HEK293 (cell line): ENCODE results near the gene ANXA4.

Experiments used
- CTCF ChIA-PET: fragments of 350-600 bp; formaldehyde crosslinking; extraction: SDS; loops from one replicate; lab custom pipeline; 2021; ENCODE audit warnings: antibody characterized with exemption; lab: Yijun Ruan, JAX
- POLR2A ChIA-PET: fragments of 300-600 bp; formaldehyde crosslinking; extraction: SDS; loops from one replicate; lab custom pipeline; 2020; ENCODE audit warnings: antibody characterized with exemption, inconsistent platforms; lab: Yijun Ruan, JAX
- H3K27ac ChIP-seq: fragments of 200-500 bp; sonication (Bioruptor generic); 2 replicates; pipeline ENCODE4 v1.5.1; 2014; ENCODE audit warnings: low read depth, low read length, control low read depth, inconsistent platforms; ENCODE audit errors: extremely low read depth
- H3K36me3 ChIP-seq, 2 experiments: fragments of 200-500 bp in 1 of 2; sonication (Bioruptor generic) in 1 of 2; 1 replicate in 1 of 2; 2 replicates in 1 of 2; pipeline ENCODE4 v1.5.1; 2014 to 2017; ENCODE audit warnings: inconsistent platforms in 2 of 2, low read length in 2 of 2; ENCODE audit not compliant: control insufficient read depth in 2 of 2, insufficient read depth in 1 of 2
- H3K4me1 ChIP-seq: fragments of 200-500 bp; sonication (Bioruptor generic); 2 replicates; pipeline ENCODE4 v1.5.1; 2014; ENCODE audit warnings: mild to moderate bottlenecking, low read length, inconsistent platforms; ENCODE audit not compliant: control insufficient read depth, insufficient read depth
- H3K4me3 ChIP-seq: 2 replicates; pipeline ENCODE4 v1.5.1; 2011; ENCODE audit warnings: low read depth, mild to moderate bottlenecking, control low read depth, low read length, moderate library complexity
- H3K9me3 ChIP-seq: fragments of 200-500 bp; sonication (Bioruptor generic); 2 replicates; pipeline ENCODE4 v1.5.1; 2014; ENCODE audit warnings: low read depth, low read length, inconsistent platforms; ENCODE audit not compliant: control insufficient read depth, insufficient read depth
- OSR2 ChIP-seq: fragments of 450-650 bp; formaldehyde crosslinking; IDR thresholded peaks from 2 replicates; pipeline ENCODE4 v1.5.1; 2016; ENCODE audit warnings: missing biosample characterization, missing genetic modification characterization
- RBAK ChIP-seq: fragments of 450-650 bp; formaldehyde crosslinking; IDR thresholded peaks from 2 replicates; pipeline ENCODE4 v1.5.1; 2016; ENCODE audit warnings: missing biosample characterization, missing genetic modification characterization
- WT1 ChIP-seq: fragments of 450-650 bp; formaldehyde crosslinking; IDR thresholded peaks from 2 replicates; pipeline ENCODE4 v1.5.1; 2016; ENCODE audit warnings: missing biosample characterization, missing genetic modification characterization
- ZEB2 ChIP-seq: fragments of 450-650 bp; formaldehyde crosslinking; IDR thresholded peaks from 2 replicates; pipeline ENCODE4 v1.5.1; 2016; ENCODE audit warnings: missing biosample characterization, missing genetic modification characterization
- ZFP41 ChIP-seq: fragments of 450-650 bp; formaldehyde crosslinking; IDR thresholded peaks from 2 replicates; pipeline ENCODE4 v1.5.1; 2016; ENCODE audit warnings: missing biosample characterization, missing genetic modification characterization, borderline replicate concordance
- ZNF10 ChIP-seq: fragments of 450-650 bp; formaldehyde crosslinking; IDR thresholded peaks from 2 replicates; pipeline ENCODE4 v1.5.1; 2017; ENCODE audit warnings: missing biosample characterization, missing genetic modification characterization
- ZNF112 ChIP-seq: fragments of 450-650 bp; formaldehyde crosslinking; IDR thresholded peaks from 2 replicates; pipeline ENCODE4 v1.5.0; 2017; ENCODE audit warnings: missing biosample characterization, missing genetic modification characterization
- ZNF132 ChIP-seq: fragments of 450-650 bp; formaldehyde crosslinking; IDR thresholded peaks from 2 replicates; pipeline ENCODE4 v1.5.1; 2017; ENCODE audit warnings: missing biosample characterization, missing genetic modification characterization, borderline replicate concordance
- ZNF138 ChIP-seq: fragments of 450-650 bp; formaldehyde crosslinking; IDR thresholded peaks from 2 replicates; pipeline ENCODE4 v1.5.1; 2016; ENCODE audit warnings: missing biosample characterization, missing genetic modification characterization, borderline replicate concordance
- ZNF157 ChIP-seq: fragments of 450-650 bp; formaldehyde crosslinking; IDR thresholded peaks from 2 replicates; pipeline ENCODE4 v1.5.1; 2016; ENCODE audit warnings: missing biosample characterization, missing genetic modification characterization
- ZNF350 ChIP-seq: fragments of 450-650 bp; formaldehyde crosslinking; IDR thresholded peaks from 2 replicates; pipeline ENCODE4 v1.5.0; 2017; ENCODE audit warnings: missing biosample characterization, mild to moderate bottlenecking, missing genetic modification characterization
- ZNF473 ChIP-seq: fragments of 450-650 bp; formaldehyde crosslinking; IDR thresholded peaks from 2 replicates; pipeline ENCODE4 v1.5.1; 2017; ENCODE audit warnings: missing biosample characterization, missing genetic modification characterization
- ZNF654 ChIP-seq: fragments of 450-650 bp; formaldehyde crosslinking; IDR thresholded peaks from 2 replicates; pipeline ENCODE4 v1.5.1; 2016; ENCODE audit warnings: low read depth, missing biosample characterization, missing genetic modification characterization
- TF ChIP-seq, protein P1 (sequence below): fragments of 450-650 bp; formaldehyde crosslinking; IDR thresholded peaks from 2 replicates; pipeline ENCODE4 v1.5.1; 2016; ENCODE audit warnings: missing biosample characterization, missing genetic modification characterization
- TF ChIP-seq, protein P2 (sequence below): fragments of 450-650 bp; formaldehyde crosslinking; IDR thresholded peaks from 2 replicates; pipeline ENCODE4 v1.5.1; 2016; ENCODE audit warnings: missing biosample characterization, missing genetic modification characterization
- TF ChIP-seq, protein P3 (sequence below): fragments of 450-650 bp; formaldehyde crosslinking; IDR thresholded peaks from 2 replicates; pipeline ENCODE4 v1.5.1; 2016; ENCODE audit warnings: missing biosample characterization, missing genetic modification characterization
- TF ChIP-seq, protein P4 (sequence below): fragments of 450-650 bp; formaldehyde crosslinking; IDR thresholded peaks from 2 replicates; pipeline ENCODE4 v1.5.1; 2016; ENCODE audit warnings: missing biosample characterization, missing genetic modification characterization, borderline replicate concordance
- TF ChIP-seq, protein P5 (sequence below): fragments of 450-650 bp; formaldehyde crosslinking; IDR thresholded peaks from 2 replicates; pipeline ENCODE4 v1.5.1; 2016; ENCODE audit warnings: missing biosample characterization, missing genetic modification characterization, borderline replicate concordance
- TF ChIP-seq, protein P6 (sequence below): fragments of 450-650 bp; IDR thresholded peaks from 2 replicates; pipeline ENCODE4 v1.5.1; 2018; ENCODE audit warnings: missing biosample characterization, mild to moderate bottlenecking, missing genetic modification characterization

ANXA4 gene

DNA sequence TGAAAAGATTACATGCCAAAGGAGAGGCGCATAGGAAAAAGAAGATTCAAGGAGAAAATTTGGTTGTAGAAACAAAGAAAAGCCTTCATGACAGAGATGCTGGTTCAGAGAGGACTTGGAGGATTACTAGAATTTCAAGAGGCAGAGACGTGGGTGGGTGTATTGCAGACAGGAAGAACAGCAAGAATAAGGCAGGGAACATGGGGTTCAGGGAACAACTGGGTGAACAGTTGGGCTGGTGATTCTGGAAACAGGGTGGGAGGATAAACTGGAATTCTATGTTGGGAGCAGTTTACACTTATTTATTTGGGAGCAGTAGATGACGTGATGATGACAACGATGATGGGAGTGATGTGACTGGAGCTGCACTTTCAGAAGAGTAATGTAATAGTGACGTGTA, 69.1 kb downstream of the ANXA4 start (continued):
- TF ChIP-seq, protein P1, sequence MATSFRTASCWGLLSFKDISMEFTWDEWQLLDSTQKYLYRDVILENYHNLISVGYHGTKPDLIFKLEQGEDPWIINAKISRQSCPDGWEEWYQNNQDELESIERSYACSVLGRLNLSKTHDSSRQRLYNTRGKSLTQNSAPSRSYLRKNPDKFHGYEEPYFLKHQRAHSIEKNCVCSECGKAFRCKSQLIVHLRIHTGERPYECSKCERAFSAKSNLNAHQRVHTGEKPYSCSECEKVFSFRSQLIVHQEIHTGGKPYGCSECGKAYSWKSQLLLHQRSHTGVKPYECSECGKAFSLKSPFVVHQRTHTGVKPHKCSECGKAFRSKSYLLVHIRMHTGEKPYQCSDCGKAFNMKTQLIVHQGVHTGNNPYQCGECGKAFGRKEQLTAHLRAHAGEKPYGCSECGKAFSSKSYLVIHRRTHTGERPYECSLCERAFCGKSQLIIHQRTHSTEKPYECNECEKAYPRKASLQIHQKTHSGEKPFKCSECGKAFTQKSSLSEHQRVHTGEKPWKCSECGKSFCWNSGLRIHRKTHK (tag by site-specific recombination), result no peak
- TF ChIP-seq OSR2 (tag by site-specific recombination) (no peak), ZNF10 (tag by site-specific recombination) (no peak), ZNF138 (tag by site-specific recombination) (no peak), ZNF157 (tag by site-specific recombination) (no peak), ZFP41 (tag by site-specific recombination) (no peak), ZNF350 (no peak), ZNF473 (no peak), ZNF132 (tag by site-specific recombination) (no peak)
- TF ChIP-seq, protein P2, sequence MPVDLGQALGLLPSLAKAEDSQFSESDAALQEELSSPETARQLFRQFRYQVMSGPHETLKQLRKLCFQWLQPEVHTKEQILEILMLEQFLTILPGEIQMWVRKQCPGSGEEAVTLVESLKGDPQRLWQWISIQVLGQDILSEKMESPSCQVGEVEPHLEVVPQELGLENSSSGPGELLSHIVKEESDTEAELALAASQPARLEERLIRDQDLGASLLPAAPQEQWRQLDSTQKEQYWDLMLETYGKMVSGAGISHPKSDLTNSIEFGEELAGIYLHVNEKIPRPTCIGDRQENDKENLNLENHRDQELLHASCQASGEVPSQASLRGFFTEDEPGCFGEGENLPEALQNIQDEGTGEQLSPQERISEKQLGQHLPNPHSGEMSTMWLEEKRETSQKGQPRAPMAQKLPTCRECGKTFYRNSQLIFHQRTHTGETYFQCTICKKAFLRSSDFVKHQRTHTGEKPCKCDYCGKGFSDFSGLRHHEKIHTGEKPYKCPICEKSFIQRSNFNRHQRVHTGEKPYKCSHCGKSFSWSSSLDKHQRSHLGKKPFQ (tag by site-specific recombination), result no peak
- TF ChIP-seq, protein P3, sequence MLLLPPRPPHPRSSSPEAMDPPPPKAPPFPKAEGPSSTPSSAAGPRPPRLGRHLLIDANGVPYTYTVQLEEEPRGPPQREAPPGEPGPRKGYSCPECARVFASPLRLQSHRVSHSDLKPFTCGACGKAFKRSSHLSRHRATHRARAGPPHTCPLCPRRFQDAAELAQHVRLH (tag by site-specific recombination), result no peak

DNA sequence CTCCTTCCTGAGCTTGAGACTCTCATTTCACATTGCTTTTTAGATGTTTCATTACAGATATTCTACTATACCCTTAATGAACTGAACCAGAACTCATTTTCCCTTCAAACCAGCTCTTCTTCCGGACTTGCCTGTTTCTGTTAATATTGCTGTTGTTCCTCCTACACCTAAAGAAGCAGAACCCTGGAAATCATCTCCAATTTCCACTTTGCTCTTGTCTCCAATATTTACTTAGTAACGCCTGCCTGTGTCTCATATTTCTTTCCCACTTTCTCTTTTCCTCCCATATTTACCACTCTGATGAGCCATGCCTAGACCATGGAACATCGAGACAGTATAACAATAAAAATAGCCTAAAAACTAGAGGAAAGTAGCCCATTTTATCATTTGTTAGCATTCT, 69.7 kb downstream of the ANXA4 start:
- peaks cover 0 to 11% of the 10 kb centered on the region in 2 experiments; a peak in 2 of 3 replicates for H3K36me3 ChIP-seq
- H3K27ac ChIP-seq, result no peak overlapping the region
- no peaks in the 10 kb centered on the region for H3K9me3 ChIP-seq
- 0 out of 2 replicates have a peak, but pooled peaks cover 4% of the 10 kb centered on the region for H3K4me1 ChIP-seq
- CTCF ChIA-PET, result interaction anchor here (0.5 to 10.7 kb wide), 3 partner anchors 25 to 435 kb away, joined by 4 to 215 read pairs (median 4); no protein-coding TSS in a partner anchor
- no peak overlapping the region for H3K4me3 ChIP-seq
- POLR2A ChIA-PET, result no interaction called here
- TF ChIP-seq WT1 (tag by site-specific recombination), result no peak
- TF ChIP-seq ZEB2 (tag by site-specific recombination), result no peak
- TF ChIP-seq ZNF112 (tag by site-specific recombination), result no peak
- TF ChIP-seq, protein P4, sequence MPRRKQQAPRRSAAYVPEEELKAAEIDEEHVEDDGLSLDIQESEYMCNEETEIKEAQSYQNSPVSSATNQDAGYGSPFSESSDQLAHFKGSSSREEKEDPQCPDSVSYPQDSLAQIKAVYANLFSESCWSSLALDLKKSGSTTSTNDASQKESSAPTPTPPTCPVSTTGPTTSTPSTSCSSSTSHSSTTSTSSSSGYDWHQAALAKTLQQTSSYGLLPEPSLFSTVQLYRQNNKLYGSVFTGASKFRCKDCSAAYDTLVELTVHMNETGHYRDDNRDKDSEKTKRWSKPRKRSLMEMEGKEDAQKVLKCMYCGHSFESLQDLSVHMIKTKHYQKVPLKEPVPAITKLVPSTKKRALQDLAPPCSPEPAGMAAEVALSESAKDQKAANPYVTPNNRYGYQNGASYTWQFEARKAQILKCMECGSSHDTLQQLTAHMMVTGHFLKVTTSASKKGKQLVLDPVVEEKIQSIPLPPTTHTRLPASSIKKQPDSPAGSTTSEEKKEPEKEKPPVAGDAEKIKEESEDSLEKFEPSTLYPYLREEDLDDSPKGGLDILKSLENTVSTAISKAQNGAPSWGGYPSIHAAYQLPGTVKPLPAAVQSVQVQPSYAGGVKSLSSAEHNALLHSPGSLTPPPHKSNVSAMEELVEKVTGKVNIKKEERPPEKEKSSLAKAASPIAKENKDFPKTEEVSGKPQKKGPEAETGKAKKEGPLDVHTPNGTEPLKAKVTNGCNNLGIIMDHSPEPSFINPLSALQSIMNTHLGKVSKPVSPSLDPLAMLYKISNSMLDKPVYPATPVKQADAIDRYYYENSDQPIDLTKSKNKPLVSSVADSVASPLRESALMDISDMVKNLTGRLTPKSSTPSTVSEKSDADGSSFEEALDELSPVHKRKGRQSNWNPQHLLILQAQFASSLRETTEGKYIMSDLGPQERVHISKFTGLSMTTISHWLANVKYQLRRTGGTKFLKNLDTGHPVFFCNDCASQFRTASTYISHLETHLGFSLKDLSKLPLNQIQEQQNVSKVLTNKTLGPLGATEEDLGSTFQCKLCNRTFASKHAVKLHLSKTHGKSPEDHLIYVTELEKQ (tag by site-specific recombination), result no peak

DNA sequence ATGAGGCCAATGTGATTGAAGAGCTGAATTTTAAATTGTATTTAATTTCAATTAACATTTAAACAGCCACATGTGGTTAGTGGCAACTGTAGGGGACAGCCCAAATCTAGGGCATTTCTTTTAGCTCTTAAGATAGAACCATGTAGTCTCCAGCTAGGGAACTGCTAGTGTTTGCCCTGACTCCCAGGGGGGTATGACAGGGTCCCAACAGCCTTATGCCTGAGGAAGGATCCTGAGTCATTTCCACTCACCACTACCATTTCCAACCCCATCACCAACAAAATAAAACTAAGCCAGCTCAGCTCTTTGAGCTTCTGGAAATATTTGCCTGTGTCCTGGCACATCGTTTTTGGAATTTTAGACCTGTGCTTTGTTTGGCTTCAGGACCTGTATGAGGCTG, 73.8 kb downstream of the ANXA4 start:
- ChIA-PET POLR2A (no interaction called here), CTCF (interaction anchor here (0.6 to 10.7 kb wide), 16 partner anchors 8 to 250 kb away, joined by 3 to 215 read pairs (median 4); partner anchors contain the start of gene ANXA4)
- H3K4me3 ChIP-seq, result no peak overlapping the region
- H3K27ac ChIP-seq, result no peak overlapping the region
- H3K4me1 ChIP-seq, result peaks cover 11% of the 10 kb centered on the region
- peaks cover 0 to 10% of the 10 kb centered on the region in 2 experiments; a peak in 1 of 3 replicates for H3K36me3 ChIP-seq
- no peaks in the 10 kb centered on the region for H3K9me3 ChIP-seq
- TF ChIP-seq RBAK (tag by site-specific recombination), result no peak
- TF ChIP-seq, protein P5, sequence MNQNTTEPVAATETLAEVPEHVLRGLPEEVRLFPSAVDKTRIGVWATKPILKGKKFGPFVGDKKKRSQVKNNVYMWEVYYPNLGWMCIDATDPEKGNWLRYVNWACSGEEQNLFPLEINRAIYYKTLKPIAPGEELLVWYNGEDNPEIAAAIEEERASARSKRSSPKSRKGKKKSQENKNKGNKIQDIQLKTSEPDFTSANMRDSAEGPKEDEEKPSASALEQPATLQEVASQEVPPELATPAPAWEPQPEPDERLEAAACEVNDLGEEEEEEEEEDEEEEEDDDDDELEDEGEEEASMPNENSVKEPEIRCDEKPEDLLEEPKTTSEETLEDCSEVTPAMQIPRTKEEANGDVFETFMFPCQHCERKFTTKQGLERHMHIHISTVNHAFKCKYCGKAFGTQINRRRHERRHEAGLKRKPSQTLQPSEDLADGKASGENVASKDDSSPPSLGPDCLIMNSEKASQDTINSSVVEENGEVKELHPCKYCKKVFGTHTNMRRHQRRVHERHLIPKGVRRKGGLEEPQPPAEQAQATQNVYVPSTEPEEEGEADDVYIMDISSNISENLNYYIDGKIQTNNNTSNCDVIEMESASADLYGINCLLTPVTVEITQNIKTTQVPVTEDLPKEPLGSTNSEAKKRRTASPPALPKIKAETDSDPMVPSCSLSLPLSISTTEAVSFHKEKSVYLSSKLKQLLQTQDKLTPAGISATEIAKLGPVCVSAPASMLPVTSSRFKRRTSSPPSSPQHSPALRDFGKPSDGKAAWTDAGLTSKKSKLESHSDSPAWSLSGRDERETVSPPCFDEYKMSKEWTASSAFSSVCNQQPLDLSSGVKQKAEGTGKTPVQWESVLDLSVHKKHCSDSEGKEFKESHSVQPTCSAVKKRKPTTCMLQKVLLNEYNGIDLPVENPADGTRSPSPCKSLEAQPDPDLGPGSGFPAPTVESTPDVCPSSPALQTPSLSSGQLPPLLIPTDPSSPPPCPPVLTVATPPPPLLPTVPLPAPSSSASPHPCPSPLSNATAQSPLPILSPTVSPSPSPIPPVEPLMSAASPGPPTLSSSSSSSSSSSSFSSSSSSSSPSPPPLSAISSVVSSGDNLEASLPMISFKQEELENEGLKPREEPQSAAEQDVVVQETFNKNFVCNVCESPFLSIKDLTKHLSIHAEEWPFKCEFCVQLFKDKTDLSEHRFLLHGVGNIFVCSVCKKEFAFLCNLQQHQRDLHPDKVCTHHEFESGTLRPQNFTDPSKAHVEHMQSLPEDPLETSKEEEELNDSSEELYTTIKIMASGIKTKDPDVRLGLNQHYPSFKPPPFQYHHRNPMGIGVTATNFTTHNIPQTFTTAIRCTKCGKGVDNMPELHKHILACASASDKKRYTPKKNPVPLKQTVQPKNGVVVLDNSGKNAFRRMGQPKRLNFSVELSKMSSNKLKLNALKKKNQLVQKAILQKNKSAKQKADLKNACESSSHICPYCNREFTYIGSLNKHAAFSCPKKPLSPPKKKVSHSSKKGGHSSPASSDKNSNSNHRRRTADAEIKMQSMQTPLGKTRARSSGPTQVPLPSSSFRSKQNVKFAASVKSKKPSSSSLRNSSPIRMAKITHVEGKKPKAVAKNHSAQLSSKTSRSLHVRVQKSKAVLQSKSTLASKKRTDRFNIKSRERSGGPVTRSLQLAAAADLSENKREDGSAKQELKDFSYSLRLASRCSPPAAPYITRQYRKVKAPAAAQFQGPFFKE (tag by site-specific recombination), result no peak
- no peak for TF ChIP-seq ZNF654 (tag by site-specific recombination)
- TF ChIP-seq, protein P6, sequence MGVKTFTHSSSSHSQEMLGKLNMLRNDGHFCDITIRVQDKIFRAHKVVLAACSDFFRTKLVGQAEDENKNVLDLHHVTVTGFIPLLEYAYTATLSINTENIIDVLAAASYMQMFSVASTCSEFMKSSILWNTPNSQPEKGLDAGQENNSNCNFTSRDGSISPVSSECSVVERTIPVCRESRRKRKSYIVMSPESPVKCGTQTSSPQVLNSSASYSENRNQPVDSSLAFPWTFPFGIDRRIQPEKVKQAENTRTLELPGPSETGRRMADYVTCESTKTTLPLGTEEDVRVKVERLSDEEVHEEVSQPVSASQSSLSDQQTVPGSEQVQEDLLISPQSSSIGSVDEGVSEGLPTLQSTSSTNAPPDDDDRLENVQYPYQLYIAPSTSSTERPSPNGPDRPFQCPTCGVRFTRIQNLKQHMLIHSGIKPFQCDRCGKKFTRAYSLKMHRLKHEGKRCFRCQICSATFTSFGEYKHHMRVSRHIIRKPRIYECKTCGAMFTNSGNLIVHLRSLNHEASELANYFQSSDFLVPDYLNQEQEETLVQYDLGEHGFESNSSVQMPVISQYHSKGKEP (tag by site-specific recombination), result no peak
